ENCODE measurements around the gene PAFAH1B1.

PAFAH1B1 gene

GRCh38 chr17:2716649-2717048 is 123.2 kb downstream of the PAFAH1B1 start:
- no peak for TF ChIP-seq CTCF (conservative IDR thresholded peaks at IDR 0.05; ENCODE audit: control insufficient read depth, insufficient read depth, low read depth, low read length)
- no peak overlapping the region for H3K4me3 ChIP-seq (ENCODE audit: control insufficient read depth, low read depth, low read length)
- DNase-seq (ENCODE audit: low read depth): no peak

GRCh38 chr17:2718150-2718938 is 124.9 kb downstream of the PAFAH1B1 start:
- DNase-seq (ENCODE audit: low read depth): peak; percentile 29
- TF ChIP-seq CTCF (conservative IDR thresholded peaks at IDR 0.05; ENCODE audit: control insufficient read depth, insufficient read depth, low read depth, low read length): no peak

GRCh38 chr17:2719861-2720260 is 126.4 kb downstream of the PAFAH1B1 start:
- no peak for DNase-seq (ENCODE audit: low read depth)
- no peak overlapping the region for H3K4me3 ChIP-seq (ENCODE audit: control insufficient read depth, low read depth, low read length)
- no peak for TF ChIP-seq CTCF (conservative IDR thresholded peaks at IDR 0.05; ENCODE audit: control insufficient read depth, insufficient read depth, low read depth, low read length)

More at GRCh38 chr17:2718150-2718938, 124.9 kb downstream of the PAFAH1B1 start:
- no peak overlapping the region for H3K4me3 ChIP-seq (ENCODE audit: control insufficient read depth, low read depth, low read length)

GRCh38 chr17:2721603-2722002 is 128.1 kb downstream of the PAFAH1B1 start:
- no peak for TF ChIP-seq CTCF (conservative IDR thresholded peaks at IDR 0.05; ENCODE audit: control insufficient read depth, insufficient read depth, low read depth, low read length)
- no peak overlapping the region for H3K4me3 ChIP-seq (ENCODE audit: control insufficient read depth, low read depth, low read length)
- DNase-seq (ENCODE audit: low read depth): no peak

- no peak overlapping the region for H3K4me3 ChIP-seq (ENCODE audit: control insufficient read depth, low read depth, low read length)
- no peak for DNase-seq (ENCODE audit: low read depth)
- no peak for TF ChIP-seq CTCF (conservative IDR thresholded peaks at IDR 0.05; ENCODE audit: control insufficient read depth, insufficient read depth, low read depth, low read length)
Measured at GRCh38 chr17:2722611-2723010, 129.2 kb downstream of the PAFAH1B1 start.

- TF ChIP-seq CTCF (conservative IDR thresholded peaks at IDR 0.05; ENCODE audit: control insufficient read depth, insufficient read depth, low read depth, low read length): no peak
- no peak for DNase-seq (ENCODE audit: low read depth)
- no peak overlapping the region for H3K4me3 ChIP-seq (ENCODE audit: control insufficient read depth, low read depth, low read length)
Measured at GRCh38 chr17:2723505-2723996, 130.1 kb downstream of the PAFAH1B1 start.

All from fibroblast of mammary gland (primary cell).